Measurements from ENCODE around the gene CCDC122. TPM values are rescaled to one million over a fixed set of nuclear protein-coding genes. Genes with fewer than 3 reads are reported as not detected.

The CCDC122 gene
- total and polyA plus RNA-seq, 9 donors: 1.8 to 4.0 (median 3.1) TPM

DNA sequence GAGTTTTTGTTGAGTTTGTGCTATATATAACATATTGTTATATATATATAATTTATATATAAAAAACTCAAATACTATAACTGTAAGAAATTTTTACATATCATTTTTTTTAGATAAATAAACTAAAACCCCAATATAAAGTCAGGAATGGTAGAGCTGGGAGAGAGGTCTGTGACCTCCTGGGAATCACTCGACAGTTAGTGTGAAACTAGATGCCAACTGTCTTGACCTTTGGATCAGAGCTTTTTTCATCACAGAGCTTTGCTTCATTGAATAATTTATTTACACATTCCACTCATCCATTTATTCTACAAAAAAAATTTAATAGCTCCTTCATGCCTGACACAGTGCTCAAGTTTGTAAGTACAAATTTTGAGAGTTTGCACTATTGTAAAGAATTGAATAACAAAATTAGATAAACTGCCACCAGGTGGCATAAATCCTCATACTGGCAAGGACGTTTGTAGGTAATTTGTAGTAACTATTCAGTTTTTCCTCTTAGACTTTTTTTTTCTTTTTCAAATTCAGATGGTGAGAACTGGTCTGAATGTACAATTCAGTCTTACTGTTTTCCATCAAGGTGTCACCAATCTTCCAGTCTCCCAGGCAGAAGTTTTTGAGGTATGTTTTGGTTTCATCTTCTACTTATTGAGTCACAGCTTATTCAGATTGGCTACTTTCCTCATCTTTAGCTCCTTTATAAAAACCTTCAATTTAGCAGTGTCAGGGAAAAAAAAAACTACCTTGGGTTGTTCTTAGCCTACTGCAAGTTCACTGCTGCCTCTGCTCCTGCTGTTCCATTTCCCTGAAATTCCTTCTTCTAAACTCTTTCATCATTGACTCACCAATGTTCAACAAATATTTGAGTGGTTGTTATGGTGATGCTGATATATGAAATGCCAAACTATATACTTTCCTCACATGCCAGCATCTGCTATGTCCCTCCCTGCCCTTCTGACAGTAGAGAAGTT is 28.9 kb upstream of the CCDC122 start:
- no peaks in the 10 kb centered on the region for H3K4me1 ChIP-seq (ENCODE audit: control insufficient read depth, insufficient read depth, low read length)
- 80% methylated on average over 1 of the region's 2 CpGs for WGBS (ENCODE audit: insufficient coverage)
- no peaks in the 10 kb centered on the region for H3K9me3 ChIP-seq (replicated peaks; ENCODE audit: control insufficient read depth, low read depth, low read length)
- DNase-seq: peak; percentile 73
- H3K36me3 ChIP-seq (ENCODE audit: control insufficient read depth, insufficient read depth, low read length): no peaks in the 10 kb centered on the region
- H3K4me3 ChIP-seq (ENCODE audit: low read length): no peak overlapping the region
- peaks cover 2% of the 10 kb centered on the region for H3K27me3 ChIP-seq (ENCODE audit: control insufficient read depth, insufficient read depth, low read length)
- no peak overlapping the region for H3K27ac ChIP-seq (ENCODE audit: low read length)

- no peak overlapping the region for H3K27ac ChIP-seq (ENCODE audit: low read length)
- WGBS (ENCODE audit: insufficient coverage): no CpG with 5 or more reads among the region's 3 CpGs
Measured at GRCh38 chr13:43905435-43906031, 26.0 kb upstream of the CCDC122 start.

DNA sequence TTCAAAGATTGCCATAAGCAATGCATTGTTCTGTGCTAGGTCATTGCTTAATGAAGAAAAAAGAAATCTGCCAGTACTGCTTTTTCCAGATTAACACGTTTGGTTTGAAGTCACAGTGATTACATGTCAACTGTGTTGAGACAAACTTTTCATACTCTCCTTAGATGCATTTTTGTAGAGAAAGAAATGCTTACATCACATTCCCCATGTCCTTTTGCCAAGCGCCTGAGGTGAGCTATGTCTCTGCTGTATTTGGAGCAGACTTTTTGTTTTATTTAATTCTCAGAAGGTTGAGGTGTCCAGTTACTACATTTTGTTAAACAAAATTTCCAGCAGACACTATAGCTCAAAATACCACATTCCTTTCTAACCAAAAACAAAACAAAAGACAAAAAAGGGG is 16.4 kb upstream of the CCDC122 start:
- no peaks in the 10 kb centered on the region for H3K36me3 ChIP-seq (ENCODE audit: control insufficient read depth, insufficient read depth, low read length)
- no peak overlapping the region for H3K27ac ChIP-seq (ENCODE audit: low read length)
- WGBS (ENCODE audit: insufficient coverage): no CpG with 5 or more reads among the region's 2 CpGs
- no peak overlapping the region for H3K4me3 ChIP-seq (ENCODE audit: low read length)
- H3K4me1 ChIP-seq (ENCODE audit: control insufficient read depth, insufficient read depth, low read length): no peaks in the 10 kb centered on the region
- DNase-seq: no peak
- no peaks in the 10 kb centered on the region for H3K9me3 ChIP-seq (replicated peaks; ENCODE audit: control insufficient read depth, low read depth, low read length)
- H3K27me3 ChIP-seq (ENCODE audit: control insufficient read depth, insufficient read depth, low read length): no peaks in the 10 kb centered on the region

More at GRCh38 chr13:43905435-43906031, 26.0 kb upstream of the CCDC122 start:
- Histone ChIP-seq H3K4me1 (ENCODE audit: control insufficient read depth, insufficient read depth, low read length) (no peaks in the 10 kb centered on the region), H3K27me3 (ENCODE audit: control insufficient read depth, insufficient read depth, low read length) (peaks cover 2% of the 10 kb centered on the region), H3K9me3 (replicated peaks; ENCODE audit: control insufficient read depth, low read depth, low read length) (no peaks in the 10 kb centered on the region), H3K36me3 (ENCODE audit: control insufficient read depth, insufficient read depth, low read length) (no peaks in the 10 kb centered on the region), H3K4me3 (ENCODE audit: low read length) (no peak overlapping the region)
- DNase-seq: peak; percentile 85

GRCh38 chr13:43894438-43894837 is 14.9 kb upstream of the CCDC122 start:
- Histone ChIP-seq H3K27ac (ENCODE audit: low read length) (no peak overlapping the region), H3K9me3 (replicated peaks; ENCODE audit: control insufficient read depth, low read depth, low read length) (no peaks in the 10 kb centered on the region), H3K4me1 (ENCODE audit: control insufficient read depth, insufficient read depth, low read length) (no peaks in the 10 kb centered on the region), H3K36me3 (ENCODE audit: control insufficient read depth, insufficient read depth, low read length) (no peaks in the 10 kb centered on the region), H3K27me3 (ENCODE audit: control insufficient read depth, insufficient read depth, low read length) (no peaks in the 10 kb centered on the region), H3K4me3 (ENCODE audit: low read length) (no peak overlapping the region)
- no peak for DNase-seq

DNA sequence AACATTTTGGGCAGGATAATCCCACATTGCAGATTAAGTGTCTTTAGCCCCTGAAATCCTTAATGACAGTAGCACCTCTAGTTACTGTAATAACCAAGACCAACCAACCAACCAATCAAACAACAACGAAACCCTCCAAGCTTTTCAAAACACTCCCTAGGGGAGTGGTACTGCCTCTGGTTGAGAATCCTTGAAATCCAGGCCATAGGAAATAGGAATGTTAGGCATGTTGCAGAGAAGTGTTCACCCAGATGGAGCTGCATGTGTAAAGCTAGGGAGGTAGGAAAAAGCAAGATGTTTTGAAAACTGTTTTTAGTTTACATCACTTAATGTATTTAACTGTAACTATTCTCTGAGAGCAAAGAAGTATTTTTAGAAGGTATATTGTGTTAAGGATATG is 4.7 kb upstream of the CCDC122 start:
- Histone ChIP-seq H3K27ac (ENCODE audit: low read length) (no peak overlapping the region), H3K4me3 (ENCODE audit: low read length) (no peak overlapping the region), H3K9me3 (replicated peaks; ENCODE audit: control insufficient read depth, low read depth, low read length) (no peaks in the 10 kb centered on the region), H3K4me1 (ENCODE audit: control insufficient read depth, insufficient read depth, low read length) (peaks cover 3% of the 10 kb centered on the region), H3K27me3 (ENCODE audit: control insufficient read depth, insufficient read depth, low read length) (peaks cover 4% of the 10 kb centered on the region), H3K36me3 (ENCODE audit: control insufficient read depth, insufficient read depth, low read length) (no peaks in the 10 kb centered on the region)
- no CpG with 5 or more reads among the region's 1 CpG for WGBS (ENCODE audit: insufficient coverage)
- DNase-seq: no peak

- no peak overlapping the region for H3K27ac ChIP-seq (ENCODE audit: low read length)
- WGBS (ENCODE audit: insufficient coverage): no CpG with 5 or more reads among the region's 3 CpGs
- H3K27me3 ChIP-seq (ENCODE audit: control insufficient read depth, insufficient read depth, low read length): peaks cover 4% of the 10 kb centered on the region
- peaks cover 6% of the 10 kb centered on the region for H3K4me1 ChIP-seq (ENCODE audit: control insufficient read depth, insufficient read depth, low read length)
- H3K4me3 ChIP-seq (ENCODE audit: low read length): no peak overlapping the region
- H3K9me3 ChIP-seq (replicated peaks; ENCODE audit: control insufficient read depth, low read depth, low read length): no peaks in the 10 kb centered on the region
- DNase-seq: no peak
- H3K36me3 ChIP-seq (ENCODE audit: control insufficient read depth, insufficient read depth, low read length): no peaks in the 10 kb centered on the region
Measured at GRCh38 chr13:43883631-43884030, 4.1 kb upstream of the CCDC122 start.

DNA sequence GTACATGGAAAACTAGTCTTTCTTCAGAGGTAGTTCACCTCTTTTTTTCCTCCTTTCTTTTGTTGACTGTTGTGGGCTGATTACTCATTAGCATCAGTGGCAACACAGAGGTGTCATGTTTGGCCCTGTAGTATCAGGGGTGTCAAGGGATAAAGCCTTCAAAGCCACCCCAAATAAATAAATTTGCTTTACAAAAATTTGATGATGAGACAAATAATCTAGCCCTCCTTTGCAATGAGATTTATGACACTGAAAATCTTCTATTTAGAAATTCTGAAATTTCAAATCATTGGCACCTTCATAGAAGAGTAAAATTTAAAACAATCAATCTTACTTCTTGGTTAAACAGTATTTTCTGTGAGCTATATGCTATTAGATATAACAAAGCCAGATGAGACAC is 2.0 kb upstream of the CCDC122 start:
- H3K4me1 ChIP-seq (ENCODE audit: control insufficient read depth, insufficient read depth, low read length): peaks cover 9% of the 10 kb centered on the region

DNA sequence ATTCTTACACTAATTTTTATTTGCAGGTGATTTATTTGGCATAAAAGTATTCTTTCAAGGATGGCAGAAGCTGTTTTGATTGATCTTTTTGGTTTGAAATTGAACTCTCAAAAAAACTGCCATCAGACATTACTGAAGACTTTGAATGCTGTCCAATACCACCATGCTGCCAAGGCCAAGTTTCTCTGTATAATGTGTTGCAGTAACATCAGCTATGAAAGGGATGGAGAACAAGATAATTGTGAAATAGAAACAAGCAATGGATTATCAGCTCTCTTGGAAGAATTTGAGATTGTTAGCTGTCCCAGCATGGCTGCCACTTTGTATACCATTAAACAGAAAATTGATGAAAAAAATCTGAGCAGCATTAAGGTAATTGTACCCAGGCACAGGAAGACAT is 1.4 kb upstream of the CCDC122 start:
- no peaks in the 10 kb centered on the region for H3K36me3 ChIP-seq (ENCODE audit: control insufficient read depth, insufficient read depth, low read length)
- no peak overlapping the region for H3K27ac ChIP-seq (ENCODE audit: low read length)
- H3K4me1 ChIP-seq (ENCODE audit: control insufficient read depth, insufficient read depth, low read length): peaks cover 9% of the 10 kb centered on the region
- H3K4me3 ChIP-seq (ENCODE audit: low read length): no peak overlapping the region
- no peaks in the 10 kb centered on the region for H3K9me3 ChIP-seq (replicated peaks; ENCODE audit: control insufficient read depth, low read depth, low read length)
- peak; percentile 22 for DNase-seq
- H3K27me3 ChIP-seq (ENCODE audit: control insufficient read depth, insufficient read depth, low read length): peaks cover 4% of the 10 kb centered on the region

More for the DNA sequence above, 2.0 kb upstream of the CCDC122 start:
- no peaks in the 10 kb centered on the region for H3K36me3 ChIP-seq (ENCODE audit: control insufficient read depth, insufficient read depth, low read length)
- peaks cover 4% of the 10 kb centered on the region for H3K27me3 ChIP-seq (ENCODE audit: control insufficient read depth, insufficient read depth, low read length)
- no peak overlapping the region for H3K4me3 ChIP-seq (ENCODE audit: low read length)
- no peak for DNase-seq
- no peaks in the 10 kb centered on the region for H3K9me3 ChIP-seq (replicated peaks; ENCODE audit: control insufficient read depth, low read depth, low read length)
- H3K27ac ChIP-seq (ENCODE audit: low read length): no peak overlapping the region

DNA sequence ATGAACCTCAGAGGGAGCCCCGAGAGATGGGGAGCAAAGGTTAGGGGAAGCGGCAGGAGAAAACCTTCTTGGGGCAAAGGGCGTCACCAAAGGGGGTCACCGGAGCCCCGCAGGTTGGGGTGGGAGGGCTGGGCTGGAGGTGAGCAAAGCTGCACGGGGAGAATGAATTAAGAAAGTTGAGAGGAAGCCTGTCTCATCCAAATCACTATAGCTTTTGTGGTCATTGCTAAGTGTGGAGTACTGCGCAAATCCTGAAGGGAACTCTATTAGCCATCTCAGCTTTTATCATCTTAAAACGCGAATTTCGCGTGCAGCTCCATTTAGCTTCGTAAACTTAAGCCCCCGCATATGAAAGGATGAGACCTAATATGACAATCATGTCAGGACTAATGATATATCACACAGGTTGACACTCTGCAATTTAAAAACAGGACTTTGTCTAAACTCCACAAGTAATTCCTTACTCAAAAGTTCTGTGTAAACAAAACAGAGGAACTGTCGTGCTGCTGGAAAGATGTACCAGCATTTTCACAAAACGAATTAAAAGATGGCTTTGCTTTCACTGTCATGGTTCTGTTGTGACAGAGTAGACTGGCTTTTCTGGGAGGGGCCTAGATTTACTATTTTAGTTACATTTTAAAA is 795 bp upstream of the CCDC122 start:
- 6% methylated on average over 3 of the region's 15 CpGs for WGBS (ENCODE audit: insufficient coverage)
- peak overlapping the region; percentile 85 for H3K4me3 ChIP-seq (ENCODE audit: low read length)

GRCh38 chr13:43879755-43880181 is 228 bp upstream of the CCDC122 start, which contains the start of gene LACC1:
TSS of gene LACC1 (plus strand) at chr13:43879904. CDS start at chr13:43880986, 1,082 bp downstream.
- H3K9me3 ChIP-seq (replicated peaks; ENCODE audit: control insufficient read depth, low read depth, low read length): no peaks in the 10 kb centered on the region
- peak within 1 kb of the TSS; percentile 85 for H3K4me3 ChIP-seq (ENCODE audit: low read length)
- WGBS (ENCODE audit: insufficient coverage): 1% methylated on average over 45 of the region's 48 CpGs
- H3K27me3 ChIP-seq (ENCODE audit: control insufficient read depth, insufficient read depth, low read length): peaks cover 4% of the 10 kb centered on the region
- H3K36me3 ChIP-seq (ENCODE audit: control insufficient read depth, insufficient read depth, low read length): no peaks in the 10 kb centered on the region
- peak; percentile 46 for DNase-seq
- peak within 1 kb of the TSS; percentile 86 for H3K27ac ChIP-seq (ENCODE audit: low read length)
- peaks cover 9% of the 10 kb centered on the region for H3K4me1 ChIP-seq (ENCODE audit: control insufficient read depth, insufficient read depth, low read length)

More for the DNA sequence above, 795 bp upstream of the CCDC122 start:
- H3K27me3 ChIP-seq (ENCODE audit: control insufficient read depth, insufficient read depth, low read length): peaks cover 4% of the 10 kb centered on the region
- H3K9me3 ChIP-seq (replicated peaks; ENCODE audit: control insufficient read depth, low read depth, low read length): no peaks in the 10 kb centered on the region
- no peaks in the 10 kb centered on the region for H3K36me3 ChIP-seq (ENCODE audit: control insufficient read depth, insufficient read depth, low read length)
- peak; percentile 23 for DNase-seq
- peaks cover 9% of the 10 kb centered on the region for H3K4me1 ChIP-seq (ENCODE audit: control insufficient read depth, insufficient read depth, low read length)
- H3K27ac ChIP-seq (ENCODE audit: low read length): no peak overlapping the region
